Activated CD4-positive, alpha-beta memory T cell treated with anti-CD3 and anti-CD28 coated beads for 36 hours (primary cell): ENCODE measurements around the gene JMJD6. TPM values are rescaled to one million over a fixed set of nuclear protein-coding genes. Genes with fewer than 3 reads are reported as not detected.

Experiments used
- CTCF ChIA-PET: fragments of 350-600 bp; sonication (Branson Sonifier 250); formaldehyde crosslinking; loops from one replicate; lab custom pipeline; 2021; ENCODE audit warnings: antibody characterized with exemption, inconsistent platforms; lab: Charles Lee
- POLR2A ChIA-PET: fragments of 350-600 bp; sonication (Branson Sonifier 250); formaldehyde crosslinking; loops from one replicate; lab custom pipeline; 2021; ENCODE audit warnings: antibody characterized with exemption; lab: Charles Lee
- DNase-seq: peaks from one replicate; pipeline ENCODE4 v3.0.0-alpha.2; 2020
- H3K27ac Mint-ChIP-seq: one replicate; pipeline ENCODE4 v1.8.0; 2021; ENCODE audit warnings: mixed read lengths
- H3K27me3 Mint-ChIP-seq: one replicate; pipeline ENCODE4 v1.8.0; 2021; ENCODE audit warnings: mixed read lengths
- H3K36me3 Mint-ChIP-seq: one replicate; pipeline ENCODE4 v1.8.0; 2021; ENCODE audit warnings: mixed read lengths
- H3K4me1 Mint-ChIP-seq: one replicate; pipeline ENCODE4 v1.8.0; 2021; ENCODE audit warnings: low read depth, mixed read lengths
- H3K4me3 Mint-ChIP-seq: one replicate; pipeline ENCODE4 v1.8.0; 2021; ENCODE audit warnings: mild to moderate bottlenecking, mixed read lengths
- H3K9me3 Mint-ChIP-seq: one replicate; pipeline ENCODE4 v1.8.0; 2021; ENCODE audit warnings: mixed read lengths
- intact Hi-C: fragments of 100-400 bp; cut with micrococcal nuclease; formaldehyde crosslinking; loops from one replicate; pipeline ENCODE4 v1.15.1; 2023
- total RNA-seq, 2 experiments: library from RNA; stranded (reverse); gene quantifications; one replicate each; pipeline ENCODE4 v1.2.3, GENCODE V29; 2021

JMJD6 gene
- total RNA-seq, 2 experiments from 2014 or later, result 53.4 to 56.6 TPM

DNA sequence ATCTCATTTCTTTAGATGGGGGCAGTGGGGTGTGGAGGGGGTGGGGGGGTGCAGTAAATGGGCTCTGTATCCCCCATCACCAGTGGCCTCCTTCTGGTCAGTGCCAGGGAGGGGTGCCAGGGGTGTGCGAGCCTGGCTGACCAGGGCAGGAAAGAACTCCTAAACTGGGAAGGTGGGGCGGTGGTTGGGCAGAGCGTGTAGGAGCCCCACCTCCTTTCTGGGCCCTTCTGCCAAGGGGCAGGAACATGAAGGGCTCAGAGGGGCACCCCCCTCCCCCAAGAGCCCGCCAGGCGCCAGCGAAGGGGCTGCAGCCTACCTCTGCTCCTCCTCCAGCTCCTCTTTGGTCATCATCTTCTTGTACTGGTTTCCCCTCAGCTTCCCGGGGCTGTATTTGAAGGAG, 41.6 kb downstream of the JMJD6 start:
- H3K4me3 Mint-ChIP-seq, result no peak overlapping the region
- H3K4me1 Mint-ChIP-seq, result peaks cover 3% of the 10 kb centered on the region
- no peak for DNase-seq
- ChIA-PET POLR2A (interaction anchor here (0.6 kb wide), 1 partner anchor 42 kb away, joined by 4 read pairs; no protein-coding TSS in a partner anchor), CTCF (no interaction called here)
- no peaks in the 10 kb centered on the region for H3K9me3 Mint-ChIP-seq
- intact Hi-C loops, result loop anchor here (10.0 kb wide), 1 partner anchor 60 kb away; no protein-coding TSS in a partner anchor
- no peaks in the 10 kb centered on the region for H3K27me3 Mint-ChIP-seq
- no peaks in the 10 kb centered on the region for H3K36me3 Mint-ChIP-seq
- H3K27ac Mint-ChIP-seq, result no peak overlapping the region

DNA sequence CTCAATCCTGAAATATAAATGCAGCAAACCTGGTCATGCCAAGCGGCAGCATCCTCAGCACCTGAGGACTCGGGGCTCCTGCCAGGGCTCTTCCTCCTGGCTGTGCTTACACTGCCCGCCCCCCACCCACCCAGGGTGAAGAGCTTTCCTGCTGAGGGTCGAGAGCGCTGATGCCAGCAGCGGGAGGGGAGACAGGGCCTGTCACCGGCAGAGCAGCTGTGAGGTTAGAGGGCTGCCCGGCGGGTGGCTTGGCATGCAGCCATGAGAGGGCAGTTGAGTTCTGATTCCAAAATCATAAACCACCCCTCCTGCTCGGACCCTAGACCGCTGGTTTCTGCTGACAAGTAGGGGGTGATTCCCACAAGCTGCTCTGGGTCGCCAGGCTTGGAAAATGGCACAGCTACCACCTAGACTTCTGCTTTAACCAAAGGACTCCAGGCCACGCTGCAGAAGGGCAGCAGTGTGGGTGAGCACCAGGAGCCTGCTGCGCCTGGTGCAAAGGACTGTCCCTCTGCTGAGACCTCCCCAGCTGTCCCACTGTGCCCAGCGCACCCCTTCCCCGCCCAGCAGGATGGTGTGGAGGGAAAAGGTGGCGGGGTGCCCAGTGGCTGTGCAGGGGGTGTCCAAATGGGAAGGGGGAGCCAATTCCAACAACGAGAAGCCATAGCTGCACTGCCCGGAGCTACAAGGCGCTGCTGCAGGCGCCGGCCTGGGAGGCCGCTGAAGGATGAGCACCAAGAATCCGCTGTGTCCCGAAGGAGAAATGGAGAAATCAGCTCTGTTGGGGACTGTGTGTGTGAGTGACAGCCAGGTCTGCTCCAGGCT, 42.3 kb downstream of the JMJD6 start:
- Mint-ChIP-seq H3K27me3 (no peaks in the 10 kb centered on the region), H3K4me1 (peaks cover 3% of the 10 kb centered on the region), H3K4me3 (no peak overlapping the region), H3K36me3 (no peaks in the 10 kb centered on the region), H3K9me3 (no peaks in the 10 kb centered on the region), H3K27ac (no peak overlapping the region)
- POLR2A ChIA-PET, result interaction anchor here (0.6 kb wide), 1 partner anchor 42 kb away, joined by 4 read pairs; no protein-coding TSS in a partner anchor
- intact Hi-C loops, result loop anchor here (10.0 kb wide), 1 partner anchor 59 kb away; no protein-coding TSS in a partner anchor
- CTCF ChIA-PET, result interaction anchor here (3.3 to 3.7 kb wide), 2 partner anchors 13 to 60 kb away, joined by 26 to 34 read pairs; no protein-coding TSS in a partner anchor
- DNase-seq, result no peak

DNA sequence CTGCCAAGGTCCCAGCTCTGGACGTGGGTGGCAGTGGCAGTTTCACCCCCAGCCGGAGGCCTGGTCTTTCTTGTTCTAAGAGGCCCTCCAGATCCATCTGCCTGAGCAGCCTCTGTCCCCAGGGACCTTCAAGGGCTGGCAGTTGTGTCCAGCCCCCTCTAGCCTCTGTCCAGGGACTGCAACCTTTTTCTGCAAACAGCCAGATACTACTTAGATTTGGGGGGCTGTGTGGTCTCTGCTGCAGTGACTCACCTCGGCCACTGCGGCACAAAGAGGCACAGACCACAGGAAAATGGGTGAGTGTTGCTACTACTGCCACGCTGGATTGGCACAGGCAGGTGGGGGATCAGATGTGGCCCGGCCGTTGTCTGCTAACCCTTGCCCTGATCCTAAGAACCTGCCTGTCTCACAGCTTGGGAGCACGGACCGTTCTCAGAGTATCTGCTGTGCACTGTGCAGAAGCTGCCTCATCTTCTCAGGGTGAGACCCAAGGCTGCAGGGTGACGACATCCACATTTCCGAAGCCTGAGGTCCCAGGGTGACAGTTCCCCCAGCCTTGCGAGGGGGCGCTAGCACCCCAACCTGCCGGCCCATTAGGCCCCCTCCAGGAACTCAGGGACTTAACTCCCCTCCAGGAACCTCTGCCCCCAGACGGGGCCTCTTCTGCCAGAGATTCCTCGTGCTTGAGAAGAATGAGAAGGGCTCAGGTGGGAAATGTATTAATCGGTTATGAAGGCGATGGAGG, 43.2 kb downstream of the JMJD6 start:
- Mint-ChIP-seq H3K9me3 (no peaks in the 10 kb centered on the region), H3K36me3 (no peaks in the 10 kb centered on the region), H3K27ac (no peak overlapping the region), H3K4me1 (peaks cover 3% of the 10 kb centered on the region), H3K4me3 (no peak overlapping the region), H3K27me3 (no peaks in the 10 kb centered on the region)
- intact Hi-C loops, result loop anchor here (10.0 kb wide), 1 partner anchor 58 kb away; no protein-coding TSS in a partner anchor
- CTCF ChIA-PET, result interaction anchor here (3.0 to 3.7 kb wide), 3 partner anchors 12 to 162 kb away, joined by 26 to 42 read pairs (median 34); no protein-coding TSS in a partner anchor
- no peak for DNase-seq
- POLR2A ChIA-PET, result no interaction called here

DNA sequence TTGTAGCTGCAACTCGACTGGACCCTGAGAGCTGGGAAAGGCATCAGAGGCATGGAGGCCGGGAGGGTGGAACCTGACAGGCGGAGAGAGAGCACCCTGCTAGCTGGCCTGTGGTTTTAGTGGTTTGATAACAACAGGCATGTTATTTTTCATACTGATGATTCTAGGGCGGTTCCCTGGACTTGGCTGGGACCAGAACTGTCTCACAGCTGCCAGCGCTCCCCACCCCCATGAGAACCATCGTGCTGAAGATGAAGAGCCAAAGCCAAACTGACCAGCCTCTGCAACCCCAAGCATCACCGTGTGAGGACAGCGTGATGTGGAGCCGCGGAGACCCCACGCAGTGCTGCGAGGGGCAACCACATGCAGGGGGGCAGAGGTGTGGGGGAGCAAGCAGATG, 44.1 kb downstream of the JMJD6 start:
- POLR2A ChIA-PET, result interaction anchor here (1.4 kb wide), 2 partner anchors 10 to 124 kb away, joined by 3 to 9 read pairs; no protein-coding TSS in a partner anchor
- intact Hi-C loops, result loop anchor here (10.0 kb wide), 1 partner anchor 57 kb away; no protein-coding TSS in a partner anchor

DNA sequence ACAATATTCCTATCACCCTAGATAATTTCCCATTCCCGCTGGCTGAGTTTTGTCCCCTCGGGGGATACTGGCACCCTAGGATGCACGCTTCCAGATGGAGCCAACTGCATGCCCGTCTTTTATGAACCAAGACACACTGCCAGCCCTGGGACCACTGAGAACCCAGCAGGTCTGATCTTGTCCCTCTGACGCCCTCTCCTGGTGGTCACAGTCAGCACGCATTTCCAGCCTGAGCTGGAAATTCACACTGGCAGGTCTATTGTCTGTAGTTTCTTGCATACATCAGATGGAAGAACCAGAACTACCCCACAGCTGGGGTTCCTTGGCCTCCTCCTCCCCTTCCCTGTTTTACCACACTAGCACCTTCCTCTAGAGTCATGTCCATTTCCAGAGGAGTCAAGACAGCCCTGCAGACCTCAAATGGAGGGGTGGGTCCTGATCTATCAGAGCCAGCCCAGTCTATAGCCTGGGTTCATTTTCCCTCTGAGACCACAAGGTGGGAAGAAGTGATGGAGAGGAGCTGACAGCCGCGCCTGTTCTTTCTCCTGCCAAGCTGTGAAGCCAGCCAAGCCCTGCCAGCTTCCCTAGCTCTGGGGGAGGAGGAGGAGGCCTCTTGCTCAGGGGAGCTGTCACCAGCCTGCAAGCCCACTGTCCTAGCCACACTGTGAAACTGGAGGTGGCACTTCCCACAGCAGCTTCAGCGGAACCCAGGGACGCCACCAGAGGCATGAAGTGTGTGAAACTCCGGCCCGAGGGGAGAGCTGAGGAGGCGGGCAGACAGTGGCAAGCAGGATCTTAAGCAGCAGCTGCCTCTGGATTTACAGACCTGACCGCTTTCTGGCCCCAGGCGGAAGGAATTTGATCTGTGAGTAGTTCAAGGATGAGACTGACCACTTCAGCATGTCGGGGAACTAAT, 44.9 kb downstream of the JMJD6 start:
- intact Hi-C loops, result loop anchor here (10.0 kb wide), 1 partner anchor 57 kb away; no protein-coding TSS in a partner anchor
- ChIA-PET CTCF (interaction anchor here (0.6 to 3.7 kb wide), 31 partner anchors 9 to 297 kb away, joined by 3 to 42 read pairs (median 3); partner anchors contain the start of genes SPHK1, ST6GALNAC2 and UBE2O), POLR2A (interaction anchor here (1.4 kb wide), 2 partner anchors 10 to 123 kb away, joined by 3 to 9 read pairs; no protein-coding TSS in a partner anchor)
- no peak overlapping the region for H3K4me3 Mint-ChIP-seq
- peaks cover 3% of the 10 kb centered on the region for H3K4me1 Mint-ChIP-seq
- H3K36me3 Mint-ChIP-seq, result no peaks in the 10 kb centered on the region
- DNase-seq, result peak; percentile 80
- H3K9me3 Mint-ChIP-seq, result no peaks in the 10 kb centered on the region
- H3K27me3 Mint-ChIP-seq, result no peaks in the 10 kb centered on the region
- H3K27ac Mint-ChIP-seq, result no peak overlapping the region

More for the DNA sequence above, 44.1 kb downstream of the JMJD6 start:
- Mint-ChIP-seq H3K36me3 (no peaks in the 10 kb centered on the region), H3K4me1 (peaks cover 3% of the 10 kb centered on the region), H3K27ac (no peak overlapping the region), H3K27me3 (no peaks in the 10 kb centered on the region), H3K4me3 (no peak overlapping the region), H3K9me3 (no peaks in the 10 kb centered on the region)
- no peak for DNase-seq
- CTCF ChIA-PET, result interaction anchor here (1.0 to 3.7 kb wide), 14 partner anchors 11 to 229 kb away, joined by 3 to 42 read pairs (median 6); partner anchors contain the start of gene UBE2O

DNA sequence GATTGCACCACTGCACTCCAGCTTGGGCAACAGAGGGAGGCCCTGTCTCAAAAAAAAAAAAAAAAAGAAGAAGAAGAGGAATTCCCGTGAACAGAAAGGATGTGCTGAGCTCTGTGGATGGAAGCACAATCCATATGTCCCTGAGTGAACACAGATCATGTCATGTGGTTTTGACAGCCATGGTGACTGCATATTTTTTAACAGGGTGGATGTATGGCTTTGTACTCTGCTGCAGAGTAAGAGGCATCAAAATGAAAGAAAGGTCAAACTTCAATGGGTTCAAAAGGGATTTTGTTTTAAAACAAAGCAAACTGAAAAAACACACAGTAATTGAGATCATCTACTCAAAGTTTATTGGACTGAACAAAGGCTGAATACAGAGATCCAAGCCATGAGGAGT, 47.2 kb downstream of the JMJD6 start:
- ChIA-PET CTCF (interaction anchor here (3.2 kb wide), 1 partner anchor 36 kb away, joined by 16 read pairs; no protein-coding TSS in a partner anchor), POLR2A (no interaction called here)
- Mint-ChIP-seq H3K4me1 (peaks cover 3% of the 10 kb centered on the region), H3K9me3 (no peaks in the 10 kb centered on the region), H3K36me3 (no peaks in the 10 kb centered on the region), H3K4me3 (no peak overlapping the region), H3K27me3 (no peaks in the 10 kb centered on the region), H3K27ac (no peak overlapping the region)
- intact Hi-C loops, result no loop called here
- no peak for DNase-seq

DNA sequence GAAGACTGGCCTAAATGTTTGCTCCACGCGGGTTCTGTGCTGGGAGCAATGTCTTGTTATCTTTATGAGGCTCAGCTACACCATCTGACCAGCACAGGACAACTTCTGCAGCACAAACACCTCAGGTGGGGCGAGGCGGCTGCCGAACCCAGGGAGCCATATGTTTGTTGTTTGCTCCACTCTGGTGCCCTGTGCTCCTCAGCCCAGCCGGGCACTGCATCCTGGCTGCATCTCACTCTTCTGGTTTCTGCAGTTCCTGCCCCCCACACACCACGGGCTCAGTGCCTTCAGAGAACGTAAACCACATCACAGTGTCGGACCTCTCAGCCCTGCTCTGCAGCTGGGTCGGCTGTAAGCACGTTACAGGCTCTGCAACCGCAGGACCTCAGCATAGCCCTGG, 48.1 kb downstream of the JMJD6 start:
- POLR2A ChIA-PET, result no interaction called here
- Mint-ChIP-seq H3K4me1 (peaks cover 3% of the 10 kb centered on the region), H3K9me3 (no peaks in the 10 kb centered on the region), H3K36me3 (no peaks in the 10 kb centered on the region), H3K27me3 (no peaks in the 10 kb centered on the region), H3K27ac (no peak overlapping the region), H3K4me3 (no peak overlapping the region)
- peak; percentile 40 for DNase-seq
- CTCF ChIA-PET, result interaction anchor here (2.1 to 3.2 kb wide), 2 partner anchors 37 to 156 kb away, joined by 7 to 16 read pairs; no protein-coding TSS in a partner anchor
- intact Hi-C loops, result no loop called here

DNA sequence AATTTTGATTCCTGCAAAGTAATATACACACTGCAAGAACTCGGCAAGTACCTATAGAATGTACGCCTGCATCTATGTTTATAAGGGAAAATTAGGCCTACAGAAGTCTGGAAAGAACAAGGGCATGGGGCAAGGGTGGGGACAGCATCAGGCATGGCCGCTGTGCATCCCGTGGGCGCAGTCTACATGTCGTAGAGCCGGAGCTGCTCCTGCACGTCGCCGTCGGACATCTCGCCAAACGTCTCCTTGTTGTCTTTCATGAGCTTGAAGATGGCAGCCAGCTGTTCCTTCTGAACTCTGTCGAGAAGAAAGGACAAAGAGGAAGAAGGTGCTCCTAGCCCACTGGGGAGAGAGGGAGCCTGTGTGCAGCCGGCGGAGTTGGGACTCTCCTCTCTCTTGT, 49.0 kb downstream of the JMJD6 start:
- no peaks in the 10 kb centered on the region for H3K9me3 Mint-ChIP-seq
- CTCF ChIA-PET, result interaction anchor here (0.9 to 3.2 kb wide), 3 partner anchors 38 to 155 kb away, joined by 4 to 16 read pairs (median 7); no protein-coding TSS in a partner anchor
- H3K27ac Mint-ChIP-seq, result no peak overlapping the region
- H3K4me1 Mint-ChIP-seq, result peaks cover 7% of the 10 kb centered on the region
- H3K27me3 Mint-ChIP-seq, result no peaks in the 10 kb centered on the region
- no peaks in the 10 kb centered on the region for H3K36me3 Mint-ChIP-seq
- intact Hi-C loops, result no loop called here
- H3K4me3 Mint-ChIP-seq, result no peak overlapping the region
- POLR2A ChIA-PET, result no interaction called here
- no peak for DNase-seq

DNA sequence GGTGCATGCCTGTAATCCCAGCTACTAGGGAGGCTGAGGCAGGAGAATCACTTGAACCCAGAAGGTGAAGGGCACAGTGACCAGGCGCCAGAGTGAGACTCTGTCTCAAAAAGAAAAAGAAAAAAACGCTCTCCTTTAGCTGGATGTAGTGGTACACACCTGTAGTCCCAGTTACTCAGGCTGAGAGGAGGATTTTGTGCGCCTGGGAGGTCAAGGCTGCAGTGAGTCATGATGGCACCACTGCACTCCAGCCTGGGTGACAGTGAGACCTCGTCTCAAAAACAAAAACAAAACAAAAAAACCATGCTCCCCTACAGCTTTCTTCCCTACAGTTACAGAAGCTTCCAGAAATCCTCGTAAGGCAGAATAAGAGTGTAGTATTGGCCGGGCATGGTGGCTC, 49.8 kb downstream of the JMJD6 start:
- Mint-ChIP-seq H3K36me3 (no peaks in the 10 kb centered on the region), H3K27ac (no peak overlapping the region), H3K9me3 (no peaks in the 10 kb centered on the region), H3K4me3 (no peak overlapping the region), H3K4me1 (peaks cover 10% of the 10 kb centered on the region), H3K27me3 (no peaks in the 10 kb centered on the region)
- ChIA-PET POLR2A (no interaction called here), CTCF (interaction anchor here (0.8 to 3.2 kb wide), 4 partner anchors 39 to 279 kb away, joined by 3 to 16 read pairs (median 5); no protein-coding TSS in a partner anchor)
- intact Hi-C loops, result no loop called here
- DNase-seq, result no peak

DNA sequence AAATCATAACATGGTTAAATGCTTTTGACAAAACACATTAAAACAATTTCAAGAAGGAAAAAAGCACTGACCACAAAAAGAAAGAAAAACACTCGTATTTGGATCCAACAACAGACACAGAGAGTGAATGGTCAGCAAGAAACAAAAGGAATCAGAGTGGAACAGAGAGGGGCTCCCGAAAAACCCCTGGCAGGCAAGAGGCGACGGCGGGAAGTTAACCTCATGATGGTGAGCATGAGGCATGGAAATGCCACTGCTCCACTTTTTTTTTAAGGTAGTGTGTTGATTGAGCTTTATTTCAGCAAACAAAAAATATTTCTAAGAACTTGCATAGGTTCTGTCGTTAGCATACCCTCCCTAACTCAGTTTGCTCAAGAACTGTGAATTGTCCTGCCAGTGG, 50.8 kb downstream of the JMJD6 start:
- Mint-ChIP-seq H3K4me1 (peaks cover 19% of the 10 kb centered on the region), H3K9me3 (no peaks in the 10 kb centered on the region), H3K4me3 (no peak overlapping the region), H3K27ac (no peak overlapping the region), H3K36me3 (no peaks in the 10 kb centered on the region), H3K27me3 (no peaks in the 10 kb centered on the region)
- no peak for DNase-seq
- CTCF ChIA-PET, result interaction anchor here (0.8 kb wide), 1 partner anchor 40 kb away, joined by 3 read pairs; no protein-coding TSS in a partner anchor
- intact Hi-C loops, result no loop called here
- POLR2A ChIA-PET, result no interaction called here
